IMR-90 (cell line): ENCODE results near the gene SPDYE18.
"Not testable (repeated sequence)": the region's sequence is repeated elsewhere in the genome, so short reads cannot be mapped to it uniquely, and the experiment has no call there.

Source experiments
- CEBPB ChIP-seq: IDR thresholded peaks from 2 replicates; pipeline ENCODE4 v1.6.1; 2012; ENCODE audit warnings: low read depth, low read length, improper control_type of control experiment
- CHD1 ChIP-seq: IDR thresholded peaks from 2 replicates; pipeline ENCODE4 v1.6.1; 2012; ENCODE audit warnings: low read depth, low read length, improper control_type of control experiment
- MXI1 ChIP-seq: IDR thresholded peaks from 2 replicates; pipeline ENCODE4 v1.6.1; 2012; ENCODE audit warnings: low read depth, mild to moderate bottlenecking, low read length, moderate library complexity, borderline replicate concordance
- POLR2A ChIP-seq: IDR thresholded peaks from 2 replicates; pipeline ENCODE4 v1.6.1; 2012; ENCODE audit warnings: mild to moderate bottlenecking, low read depth, low read length
- RAD21 ChIP-seq: IDR thresholded peaks from 2 replicates; pipeline ENCODE4 v1.6.1; 2012; ENCODE audit warnings: low read length, improper control_type of control experiment
- RCOR1 ChIP-seq: IDR thresholded peaks from 2 replicates; pipeline ENCODE4 v1.6.1; 2012; ENCODE audit warnings: mild to moderate bottlenecking, low read length, improper control_type of control experiment; ENCODE audit not compliant: insufficient replicate concordance
- RFX5 ChIP-seq: IDR thresholded peaks from 2 replicates; pipeline ENCODE4 v1.8.0; 2012; ENCODE audit warnings: low read depth, mild to moderate bottlenecking, low read length, moderate library complexity
- TF ChIP-seq, protein P1 (sequence below): conservative IDR thresholded peaks from 2 replicates; pipeline ENCODE4 v1.5.1; 2012; ENCODE audit warnings: mild to moderate bottlenecking, low read depth, low read length, improper control_type of control experiment
- TF ChIP-seq, protein P2 (sequence below): fragments of 150-350 bp; IDR thresholded peaks from 2 replicates; pipeline ENCODE4 v1.6.1; 2016; ENCODE audit warnings: low read depth, mild to moderate bottlenecking, low read length, moderate library complexity, borderline replicate concordance
- TF ChIP-seq, protein P3 (sequence below): fragments of 150-350 bp; IDR thresholded peaks from 2 replicates; pipeline ENCODE4 v1.6.1; 2017; ENCODE audit warnings: mild to moderate bottlenecking, antibody characterized with exemption, low read length, low read depth

DNA sequence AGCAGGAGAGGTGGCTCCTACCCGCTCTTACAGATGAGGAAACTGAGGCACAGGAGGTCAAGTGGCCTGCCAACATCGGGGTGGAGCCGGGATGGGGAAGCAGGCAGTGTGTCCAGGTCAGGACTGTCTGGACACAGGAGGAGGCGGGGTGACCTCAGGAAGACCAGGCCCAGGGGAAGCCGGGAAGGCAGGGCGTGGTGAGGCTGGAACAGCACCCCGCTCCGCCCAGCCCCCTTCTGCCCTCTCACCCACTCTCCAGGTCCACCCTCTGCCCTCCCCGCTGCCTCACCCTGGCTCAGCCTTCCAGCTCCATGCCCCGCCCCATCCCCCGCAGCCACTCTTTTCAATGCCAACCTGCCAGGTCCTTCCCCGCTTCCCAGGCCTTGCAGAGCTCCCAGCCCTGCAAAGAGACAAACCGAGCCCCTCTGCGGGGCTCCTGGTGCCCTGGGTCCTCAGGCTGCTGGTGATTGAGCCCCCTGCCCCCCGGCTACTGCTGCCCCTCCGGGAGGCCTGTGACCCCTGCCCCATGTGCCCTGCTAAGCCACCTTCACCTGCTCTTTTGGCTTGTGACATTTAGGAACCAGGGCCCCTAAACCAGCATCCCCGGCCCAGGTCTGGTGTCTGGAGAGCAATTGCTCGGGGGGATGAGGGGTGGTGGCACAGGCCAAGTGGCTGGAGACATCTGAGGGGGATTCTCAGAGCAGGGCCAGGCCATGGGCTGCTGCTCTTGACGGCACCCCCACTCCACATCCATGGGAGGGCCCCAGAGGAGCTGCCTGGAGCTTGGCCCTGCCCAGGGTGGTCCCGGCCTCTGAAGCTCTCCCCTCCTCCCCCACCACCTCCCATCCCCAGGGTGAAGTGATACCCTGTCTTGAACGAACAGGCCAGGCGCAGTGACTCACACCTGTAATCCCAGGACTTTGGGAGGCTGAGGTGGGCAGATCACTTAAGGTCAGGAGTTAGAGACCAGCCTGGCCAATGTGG is 55.9 kb downstream of the SPDYE18 start:
- TF ChIP-seq RAD21, RFX5, MXI1, CHD1, RCOR1, POLR2A, CEBPB: not testable (repeated sequence)
- TF ChIP-seq, protein P1, sequence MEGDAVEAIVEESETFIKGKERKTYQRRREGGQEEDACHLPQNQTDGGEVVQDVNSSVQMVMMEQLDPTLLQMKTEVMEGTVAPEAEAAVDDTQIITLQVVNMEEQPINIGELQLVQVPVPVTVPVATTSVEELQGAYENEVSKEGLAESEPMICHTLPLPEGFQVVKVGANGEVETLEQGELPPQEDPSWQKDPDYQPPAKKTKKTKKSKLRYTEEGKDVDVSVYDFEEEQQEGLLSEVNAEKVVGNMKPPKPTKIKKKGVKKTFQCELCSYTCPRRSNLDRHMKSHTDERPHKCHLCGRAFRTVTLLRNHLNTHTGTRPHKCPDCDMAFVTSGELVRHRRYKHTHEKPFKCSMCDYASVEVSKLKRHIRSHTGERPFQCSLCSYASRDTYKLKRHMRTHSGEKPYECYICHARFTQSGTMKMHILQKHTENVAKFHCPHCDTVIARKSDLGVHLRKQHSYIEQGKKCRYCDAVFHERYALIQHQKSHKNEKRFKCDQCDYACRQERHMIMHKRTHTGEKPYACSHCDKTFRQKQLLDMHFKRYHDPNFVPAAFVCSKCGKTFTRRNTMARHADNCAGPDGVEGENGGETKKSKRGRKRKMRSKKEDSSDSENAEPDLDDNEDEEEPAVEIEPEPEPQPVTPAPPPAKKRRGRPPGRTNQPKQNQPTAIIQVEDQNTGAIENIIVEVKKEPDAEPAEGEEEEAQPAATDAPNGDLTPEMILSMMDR = not testable (repeated sequence)
- TF ChIP-seq, protein P2, sequence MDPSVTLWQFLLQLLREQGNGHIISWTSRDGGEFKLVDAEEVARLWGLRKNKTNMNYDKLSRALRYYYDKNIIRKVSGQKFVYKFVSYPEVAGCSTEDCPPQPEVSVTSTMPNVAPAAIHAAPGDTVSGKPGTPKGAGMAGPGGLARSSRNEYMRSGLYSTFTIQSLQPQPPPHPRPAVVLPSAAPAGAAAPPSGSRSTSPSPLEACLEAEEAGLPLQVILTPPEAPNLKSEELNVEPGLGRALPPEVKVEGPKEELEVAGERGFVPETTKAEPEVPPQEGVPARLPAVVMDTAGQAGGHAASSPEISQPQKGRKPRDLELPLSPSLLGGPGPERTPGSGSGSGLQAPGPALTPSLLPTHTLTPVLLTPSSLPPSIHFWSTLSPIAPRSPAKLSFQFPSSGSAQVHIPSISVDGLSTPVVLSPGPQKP = not testable (repeated sequence)
- TF ChIP-seq, protein P3, sequence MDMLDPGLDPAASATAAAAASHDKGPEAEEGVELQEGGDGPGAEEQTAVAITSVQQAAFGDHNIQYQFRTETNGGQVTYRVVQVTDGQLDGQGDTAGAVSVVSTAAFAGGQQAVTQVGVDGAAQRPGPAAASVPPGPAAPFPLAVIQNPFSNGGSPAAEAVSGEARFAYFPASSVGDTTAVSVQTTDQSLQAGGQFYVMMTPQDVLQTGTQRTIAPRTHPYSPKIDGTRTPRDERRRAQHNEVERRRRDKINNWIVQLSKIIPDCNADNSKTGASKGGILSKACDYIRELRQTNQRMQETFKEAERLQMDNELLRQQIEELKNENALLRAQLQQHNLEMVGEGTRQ = not testable (repeated sequence)
